HepG2 (cell line): ENCODE data around the gene MKNK1. TPM values are rescaled to one million over a fixed set of nuclear protein-coding genes. Genes with fewer than 3 reads are reported as not detected.

ENCODE experiments used
- ATAC-seq: fragments of 200-7000 bp; cut with Tn5 transposase; 3 replicates; pipeline ENCODE4 v1.9.1; 2020; ENCODE audit warnings: mild to moderate bottlenecking, moderate library complexity
- BruUV-seq: library from RNA; stranded (reverse); fragments of 400-500 nt; replicated peaks from 2 replicates; lab custom pipeline; 2021; lab: Mats Ljungman, UMichigan
- CTCF ChIA-PET: fragments of 300-600 bp; formaldehyde crosslinking; extraction: SDS; loops from one replicate; lab custom pipeline; 2021; ENCODE audit warnings: low total read pairs, inconsistent platforms, low intra/inter-chr PET ratio; lab: Yijun Ruan, JAX
- POLR2A ChIA-PET: fragments of 350-600 bp; sonication (Branson Sonifier 250); formaldehyde crosslinking; loops from one replicate; lab custom pipeline; 2020; ENCODE audit warnings: antibody characterized with exemption, inconsistent platforms; lab: Yijun Ruan, JAX
- DNase-seq: peaks from one replicate; pipeline ENCODE4 v3.0.0-alpha.2; 2015; ENCODE audit warnings: low spot score
- FAIRE-seq: peaks from 3 replicates; lab custom pipeline; 2011; peaks lifted over from hg19 to GRCh38; lab: Jason Lieb, UNC
- H2AFZ ChIP-seq: one replicate; pipeline ENCODE4 v1.6.1; 2011; ENCODE audit warnings: low read length, inconsistent platforms
- H3K27ac ChIP-seq: fragments of 300-600 bp; 3 replicates; pipeline ENCODE4 v1.8.0; 2011; ENCODE audit warnings: mixed run types, mild to moderate bottlenecking, mixed read lengths, low read length, inconsistent platforms; ENCODE audit not compliant: insufficient read depth; ENCODE audit errors: extremely low read length
- H3K27me3 ChIP-seq, 2 experiments: fragments of 200-600 bp in 1 of 2; 2 replicates in 1 of 2; 3 replicates in 1 of 2; pipeline versions ENCODE4 v1.6.0 to v1.8.0; 2011; ENCODE audit warnings: low read length in 2 of 2, mild to moderate bottlenecking in 2 of 2, moderate library complexity in 2 of 2, inconsistent platforms in 1 of 2; ENCODE audit not compliant: insufficient read depth in 2 of 2, control insufficient read depth in 1 of 2
- H3K36me3 ChIP-seq, 2 experiments: fragments of 200-600 bp in 1 of 2; replicated peaks in 1 of 2; 2 replicates in 1 of 2; 3 replicates in 1 of 2; pipeline versions ENCODE4 v1.5.1 to v1.8.0; 2011; ENCODE audit warnings: low read length in 2 of 2, inconsistent platforms in 1 of 2; ENCODE audit not compliant: insufficient read depth in 2 of 2, control insufficient read depth in 1 of 2
- H3K4me1 ChIP-seq: 2 replicates; pipeline ENCODE4 v1.5.1; 2012; ENCODE audit warnings: low read length, inconsistent platforms; ENCODE audit not compliant: insufficient read depth
- H3K4me2 ChIP-seq: 2 replicates; pipeline ENCODE4 v1.6.0; 2011; ENCODE audit warnings: low read depth, low read length, inconsistent platforms
- H3K4me3 ChIP-seq, 3 experiments: fragments of 200-600 bp in 1 of 3; sonication (generic), shearing (Covaris generic) in 1 of 3; replicated peaks in 1 of 3; 2 replicates each; pipeline ENCODE4 v1.5.1; 2011 to 2016; ENCODE audit warnings: low read length in 3 of 3, inconsistent platforms in 2 of 3, low read depth in 2 of 3, mild to moderate bottlenecking in 2 of 3, control low read depth in 1 of 3, mixed read lengths in 1 of 3; ENCODE audit not compliant: insufficient read depth in 1 of 3
- H3K79me2 ChIP-seq: one replicate; pipeline ENCODE4 v1.6.1; 2011; ENCODE audit warnings: low read length, inconsistent platforms; ENCODE audit not compliant: insufficient read depth
- H3K9ac ChIP-seq: 2 replicates; pipeline ENCODE4 v1.6.0; 2011; ENCODE audit warnings: mild to moderate bottlenecking, low read depth, low read length, inconsistent platforms; ENCODE audit not compliant: insufficient read depth
- H3K9me3 ChIP-seq: 2 replicates; pipeline ENCODE4 v1.5.1; 2012; ENCODE audit warnings: mild to moderate bottlenecking, low read length
- H4K20me1 ChIP-seq: 2 replicates; pipeline ENCODE4 v1.6.0; 2011; ENCODE audit warnings: inconsistent platforms, mild to moderate bottlenecking, low read length, moderate library complexity; ENCODE audit not compliant: insufficient read depth
- ZBTB4 ChIP-seq: sonication (generic); formaldehyde crosslinking; IDR thresholded peaks from 2 replicates; pipeline ENCODE4 v1.4.0; 2020; ENCODE audit warnings: missing genetic modification reagents, mild to moderate bottlenecking, borderline replicate concordance
- ZNF572 ChIP-seq: sonication (generic); formaldehyde crosslinking; IDR thresholded peaks from 2 replicates; pipeline ENCODE4 v1.5.1; 2020; ENCODE audit warnings: mild to moderate bottlenecking, missing genetic modification reagents
- WGBS: methylation state at CpG from one replicate; pipeline ENCODE4 v1.1.6; 2017; ENCODE audit warnings: low lambda C conversion rate; 5-methylcytosine and 5-hydroxymethylcytosine counted together
- in situ Hi-C: cut with HindIII; loops from 2 replicates; pipeline ENCODE4 v1.10.0; 2017; ENCODE audit warnings: low pct_unique_long_range_greater_than_20kb; ENCODE audit not compliant: extremely low pct_ligation_motif_present
- intact Hi-C: fragments of 100-400 bp; cut with micrococcal nuclease; formaldehyde crosslinking; loops from one replicate; pipeline ENCODE4 v1.10.0; 2022; ENCODE audit not compliant: unreplicated experiment
- polyA plus RNA-seq, 8 experiments: library from polyadenylated mRNA; depleted of rRNA in 3 of 8; stranded (reverse) in 7 of 8; unstranded in 1 of 8; fragments of >200 nt; fragmentation: Illumina TruSeq in 4 of 8; extraction: Trizol in 4 of 8; gene quantifications; 2 replicates each; pipeline versions ENCODE4 v1.2.1 to v1.2.3, GENCODE V29; 2011 to 2016; ENCODE audit warnings: low read depth in 4 of 8, missing spikeins in 1 of 8, mixed read lengths in 1 of 8; ENCODE audit not compliant: insufficient read depth in 1 of 8
- total RNA-seq, 5 experiments: library from RNA; depleted of rRNA; stranded (reverse); fragments of >200 nt; fragmentation: Illumina TruSeq; extraction: Trizol; gene quantifications; 2 replicates each; pipeline ENCODE4 v1.2.3, GENCODE V29; 2016; ENCODE audit warnings: low read depth in 1 of 5

MKNK1 gene
- total and polyA plus RNA-seq, 2 of the 13 experiments (the other 11 are each of a cell fraction or from before 2014, with no cell fraction given) = 18.5 to 24.1 TPM

- ChIA-PET POLR2A (no interaction called here), CTCF (interaction anchor here (0.8 to 3.3 kb wide), 6 partner anchors 40 to 86 kb away, joined by 3 to 51 read pairs (median 8); no protein-coding TSS in a partner anchor)
- no TSS peak for BruUV-seq
- WGBS = 35% methylated on average over 11 of the region's 11 CpGs
- Histone ChIP-seq H3K9me3 (no peaks in the 10 kb centered on the region), H3K4me1 (peaks cover 23% of the 10 kb centered on the region), H3K9ac (no peak overlapping the region), H3K4me2 (no peak overlapping the region), H3K79me2 (no peaks in the 10 kb centered on the region), H2AFZ (no peak overlapping the region), H4K20me1 (peaks cover 8% of the 10 kb centered on the region), H3K36me3 (no peaks in the 10 kb centered on the region), H3K4me3 (no peak overlapping the region), H3K27ac (no peak overlapping the region), H3K27me3 (peaks cover 6 to 50% of the 10 kb centered on the region in 2 experiments; a peak in 4 of 5 replicates)
- DNase-seq (no peak), ATAC-seq (no peak), FAIRE-seq (no peak)
- in situ Hi-C loops (loop anchor here (5.0 kb wide), 2 partner anchors 51 to 81 kb away; no protein-coding TSS in a partner anchor), intact Hi-C loops (loop anchor here (1.0 kb wide), 2 partner anchors 51 to 81 kb away; no protein-coding TSS in a partner anchor)
- TF ChIP-seq ZBTB4 (no peak), ZNF572 (CRISPR knock-in tag) (peak; percentile 61; the same call in 1 of the 2 replicates)
Observed at GRCh38 chr1:46528297-46528955, 75.6 kb downstream of the MKNK1 start.
